PC-9 (cell line): ENCODE results near the gene CCDC106. TPM values are rescaled to one million over a fixed set of nuclear protein-coding genes. Genes with fewer than 3 reads are reported as not detected.

Experiments
- BruUV-seq: library from RNA; stranded (reverse); fragments of 400-500 nt; replicated peaks from 2 replicates; lab custom pipeline; 2021; lab: Mats Ljungman, UMichigan
- CTCF ChIA-PET: fragments of 300-600 bp; sonication (Branson Sonifier 250); formaldehyde crosslinking; loops from one replicate; lab custom pipeline; 2022; ENCODE audit warnings: antibody characterized with exemption; lab: Charles Lee
- POLR2A ChIA-PET: fragments of 300-600 bp; sonication (Branson Sonifier 250); formaldehyde crosslinking; loops from one replicate; lab custom pipeline; 2022; ENCODE audit warnings: antibody characterized with exemption; ENCODE audit not compliant: unreplicated experiment; lab: Charles Lee
- DNase-seq, 2 experiments: peaks; one replicate each; pipeline versions ENCODE4 v3.0.0 to v3.0.0-alpha.2; 2015 to 2022; ENCODE audit warnings: mixed read lengths in 1 of 2
- H2AFZ ChIP-seq: fragments of 200-600 bp; sonication (generic); 2 replicates; pipeline ENCODE4 v1.8.1; 2017; ENCODE audit warnings: antibody characterized with exemption
- H3F3A ChIP-seq: fragments of 200-600 bp; sonication (generic); 2 replicates; pipeline ENCODE4 v1.8.1; 2017; ENCODE audit warnings: antibody characterized with exemption, mild to moderate bottlenecking, low read depth; ENCODE audit not compliant: insufficient read depth
- H3K27ac ChIP-seq: fragments of 200-600 bp; sonication (generic); 2 replicates; pipeline ENCODE4 v1.6.1; 2016; ENCODE audit warnings: mixed run types
- H3K27me3 ChIP-seq: fragments of 200-600 bp; sonication (generic); 2 replicates; pipeline ENCODE4 v1.6.1; 2016; ENCODE audit warnings: low read depth, mixed run types; ENCODE audit not compliant: insufficient read depth
- H3K36me3 ChIP-seq: fragments of 200-600 bp; sonication (generic); 2 replicates; pipeline ENCODE4 v1.6.1; 2016; ENCODE audit warnings: low read depth, mixed run types
- H3K4me1 ChIP-seq: fragments of 200-600 bp; sonication (generic); replicated peaks from 2 replicates; pipeline ENCODE4 v1.6.1; 2016; ENCODE audit warnings: mixed run types; ENCODE audit not compliant: insufficient read depth
- H3K4me2 ChIP-seq: fragments of 200-600 bp; sonication (generic); 2 replicates; pipeline ENCODE4 v1.6.1; 2017; ENCODE audit warnings: mixed run types
- H3K4me3 ChIP-seq: fragments of 200-600 bp; sonication (generic); 2 replicates; pipeline ENCODE4 v1.6.1; 2016; ENCODE audit warnings: mixed run types
- H3K79me2 ChIP-seq: fragments of 200-600 bp; sonication (generic); 2 replicates; pipeline ENCODE4 v1.6.1; 2017; ENCODE audit warnings: low read depth, mixed run types
- H3K9me2 ChIP-seq: fragments of 200-600 bp; sonication (generic); 2 replicates; pipeline ENCODE4 v1.8.1; 2017; ENCODE audit warnings: mild to moderate bottlenecking; ENCODE audit not compliant: insufficient read depth
- H3K9me3 ChIP-seq: fragments of 200-600 bp; sonication (generic); 2 replicates; pipeline ENCODE4 v1.8.1; 2016; ENCODE audit warnings: low read depth; ENCODE audit not compliant: insufficient read depth
- H4K20me1 ChIP-seq: fragments of 200-600 bp; sonication (generic); 2 replicates; pipeline ENCODE4 v1.8.1; 2017; ENCODE audit not compliant: insufficient read depth
- EZH2 ChIP-seq: fragments of 200-600 bp; sonication (generic); IDR thresholded peaks from 2 replicates; pipeline ENCODE4 v1.8.0; 2017; ENCODE audit warnings: antibody characterized with exemption, low read depth
- intact Hi-C: fragments of 100-400 bp; cut with micrococcal nuclease; formaldehyde crosslinking; loops from one replicate; pipeline ENCODE4 v1.10.0; 2022; ENCODE audit not compliant: unreplicated experiment
- total RNA-seq: library from RNA; stranded (reverse); gene quantifications from 2 replicates; pipeline ENCODE4 v1.2.3, GENCODE V29; 2021
- TF ChIP-seq, protein P1 (sequence below): fragments of 200-600 bp; sonication (generic); conservative IDR thresholded peaks from 2 replicates; pipeline ENCODE4 v1.6.1; 2017; ENCODE audit warnings: mixed run types, antibody characterized with exemption, mild to moderate bottlenecking, moderate library complexity

The CCDC106 gene
- total RNA-seq, 1 experiment from 2014 or later: 3.2 TPM

DNA sequence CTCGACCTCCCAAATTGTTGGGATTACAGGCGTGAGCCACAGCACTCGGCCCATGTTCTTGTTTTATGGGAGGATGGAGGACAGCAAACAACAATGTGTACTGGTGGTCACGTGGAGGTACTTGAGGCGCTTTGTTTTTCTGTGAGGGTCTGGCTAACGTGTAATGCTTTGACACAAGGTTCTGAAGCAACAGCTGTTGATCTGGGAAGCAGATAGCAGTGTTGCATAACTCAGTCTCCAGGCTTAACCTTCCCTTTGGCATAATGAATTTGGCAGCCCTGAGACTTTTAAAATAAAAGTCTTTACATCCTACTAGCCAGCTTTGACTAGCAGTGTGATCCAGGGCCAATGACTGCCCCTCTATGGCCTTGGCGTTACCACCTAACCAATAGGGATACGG lies 14.2 kb upstream of the CCDC106 start:
- H4K20me1 ChIP-seq: no peaks in the 10 kb centered on the region
- peaks cover 12% of the 10 kb centered on the region for H3K4me1 ChIP-seq
- peak overlapping the region; percentile 92; the same call in 1 of the 2 replicates for H2AFZ ChIP-seq
- intact Hi-C loops: loop anchor here (2.0 to 10.0 kb wide), 8 partner anchors 21 to 1461 kb away; partner anchors contain the start of gene U2AF2
- H3K36me3 ChIP-seq: peaks cover 3% of the 10 kb centered on the region; the same call in 1 of the 2 replicates
- POLR2A ChIA-PET: interaction anchor here (0.6 kb wide), 1 partner anchor 20 kb away, joined by 3 read pairs; no protein-coding TSS in a partner anchor
- peak overlapping the region; percentile 92 for H3K4me2 ChIP-seq
- H3K4me3 ChIP-seq: peak overlapping the region; percentile 89; the same call in 1 of the 2 replicates
- no peaks in the 10 kb centered on the region for H3K9me3 ChIP-seq
- BruUV-seq: no TSS peak
- H3K9me2 ChIP-seq: no peaks in the 10 kb centered on the region
- H3K27ac ChIP-seq: no peak overlapping the region
- peaks cover 34% of the 10 kb centered on the region for H3K79me2 ChIP-seq
- H3F3A ChIP-seq: peaks cover 28% of the 10 kb centered on the region; the same call in 1 of the 2 replicates
- no peaks in the 10 kb centered on the region for H3K27me3 ChIP-seq
- TF ChIP-seq, protein P1, sequence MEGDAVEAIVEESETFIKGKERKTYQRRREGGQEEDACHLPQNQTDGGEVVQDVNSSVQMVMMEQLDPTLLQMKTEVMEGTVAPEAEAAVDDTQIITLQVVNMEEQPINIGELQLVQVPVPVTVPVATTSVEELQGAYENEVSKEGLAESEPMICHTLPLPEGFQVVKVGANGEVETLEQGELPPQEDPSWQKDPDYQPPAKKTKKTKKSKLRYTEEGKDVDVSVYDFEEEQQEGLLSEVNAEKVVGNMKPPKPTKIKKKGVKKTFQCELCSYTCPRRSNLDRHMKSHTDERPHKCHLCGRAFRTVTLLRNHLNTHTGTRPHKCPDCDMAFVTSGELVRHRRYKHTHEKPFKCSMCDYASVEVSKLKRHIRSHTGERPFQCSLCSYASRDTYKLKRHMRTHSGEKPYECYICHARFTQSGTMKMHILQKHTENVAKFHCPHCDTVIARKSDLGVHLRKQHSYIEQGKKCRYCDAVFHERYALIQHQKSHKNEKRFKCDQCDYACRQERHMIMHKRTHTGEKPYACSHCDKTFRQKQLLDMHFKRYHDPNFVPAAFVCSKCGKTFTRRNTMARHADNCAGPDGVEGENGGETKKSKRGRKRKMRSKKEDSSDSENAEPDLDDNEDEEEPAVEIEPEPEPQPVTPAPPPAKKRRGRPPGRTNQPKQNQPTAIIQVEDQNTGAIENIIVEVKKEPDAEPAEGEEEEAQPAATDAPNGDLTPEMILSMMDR: no peak
- DNase-seq: no peak
- CTCF ChIA-PET: interaction anchor here (0.6 to 1.2 kb wide), 2 partner anchors 16 to 700 kb away, joined by 3 read pairs; no protein-coding TSS in a partner anchor

DNA sequence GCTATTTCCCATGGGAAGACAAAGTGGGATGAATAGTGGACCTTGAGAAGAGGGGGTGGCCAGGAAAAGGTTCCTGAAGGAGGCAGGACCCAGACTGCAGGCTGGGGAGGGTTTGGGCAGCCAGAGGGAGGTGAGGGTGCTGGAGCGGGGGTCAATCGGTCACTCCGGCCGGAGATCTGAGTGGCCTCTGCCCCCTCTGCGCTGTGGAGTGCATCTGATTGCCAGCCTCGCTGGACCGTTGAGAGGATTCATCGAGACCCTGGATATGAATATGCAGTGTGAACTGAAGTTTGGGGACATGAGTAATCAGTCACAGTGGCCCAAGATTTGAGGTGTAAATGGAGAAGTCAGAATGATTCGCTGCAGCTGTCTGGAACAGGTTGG lies 12.7 kb upstream of the CCDC106 start:
- ChIA-PET POLR2A (interaction anchor here (1.0 kb wide), 1 partner anchor 698 kb away, joined by 4 read pairs; no protein-coding TSS in a partner anchor), CTCF (no interaction called here)
- H3F3A ChIP-seq: peaks cover 42% of the 10 kb centered on the region; the same call in 1 of the 2 replicates
- H2AFZ ChIP-seq: peak overlapping the region; percentile 92
- H3K9me2 ChIP-seq: no peaks in the 10 kb centered on the region
- no peaks in the 10 kb centered on the region for H3K27me3 ChIP-seq
- H3K4me3 ChIP-seq: peak overlapping the region; percentile 89
- TF ChIP-seq, protein P1: no peak
- no peak for TF ChIP-seq EZH2
- peaks cover 34% of the 10 kb centered on the region for H3K79me2 ChIP-seq
- H3K36me3 ChIP-seq: peaks cover 3% of the 10 kb centered on the region; the same call in 1 of the 2 replicates
- peak overlapping the region; percentile 57 for H3K27ac ChIP-seq
- TSS peak; percentile 51 for BruUV-seq
- no peak for DNase-seq
- H3K9me3 ChIP-seq: no peaks in the 10 kb centered on the region
- peak overlapping the region; percentile 92 for H3K4me2 ChIP-seq
- peaks cover 12% of the 10 kb centered on the region for H3K4me1 ChIP-seq
- H4K20me1 ChIP-seq: peaks cover 3% of the 10 kb centered on the region; the same call in 1 of the 2 replicates
- intact Hi-C loops: loop anchor here (2.0 to 10.0 kb wide), 5 partner anchors 19 to 1459 kb away; partner anchors contain the start of gene U2AF2

DNA sequence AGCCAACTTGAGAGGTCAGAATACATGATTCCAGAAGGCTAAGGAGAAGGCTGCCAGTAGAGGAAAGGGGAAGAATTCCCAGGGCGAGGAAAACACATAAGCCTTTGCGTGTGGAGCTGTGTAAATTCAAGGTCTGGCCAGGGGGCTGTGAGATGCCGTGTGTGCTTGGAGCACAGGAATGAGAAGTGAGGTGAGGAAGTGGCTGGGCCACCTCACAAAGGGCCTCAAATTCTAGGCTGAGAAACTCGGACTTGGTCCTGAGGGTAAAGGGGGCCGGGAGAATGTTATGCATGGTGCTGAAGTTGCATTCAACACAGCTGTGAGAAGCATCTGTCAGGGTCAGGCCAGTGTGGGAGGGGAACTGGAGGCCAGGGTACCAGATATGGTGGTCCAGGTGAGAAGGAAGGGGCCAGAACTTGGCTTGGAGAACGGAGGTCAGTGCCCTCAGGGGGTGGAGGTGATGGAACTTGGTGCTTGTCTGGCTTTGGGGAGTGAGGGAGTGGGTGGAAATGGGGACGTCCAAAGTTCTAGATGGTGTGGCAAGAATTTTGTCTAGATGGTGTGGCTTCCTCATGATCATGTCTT lies 12.1 kb upstream of the CCDC106 start:
- H3F3A ChIP-seq: peaks cover 46% of the 10 kb centered on the region; the same call in 1 of the 2 replicates
- no peaks in the 10 kb centered on the region for H3K27me3 ChIP-seq
- DNase-seq: no peak
- peaks cover 12% of the 10 kb centered on the region for H3K4me1 ChIP-seq
- H3K4me2 ChIP-seq: peak overlapping the region; percentile 92
- peaks cover 3% of the 10 kb centered on the region; the same call in 1 of the 2 replicates for H3K36me3 ChIP-seq
- H3K27ac ChIP-seq: no peak overlapping the region
- ChIA-PET POLR2A (interaction anchor here (0.7 kb wide), 1 partner anchor 12 kb away, joined by 8 read pairs; the partner anchor contains the start of gene ZNF784), CTCF (no interaction called here)
- H4K20me1 ChIP-seq: peaks cover 3% of the 10 kb centered on the region; the same call in 1 of the 2 replicates
- H3K9me2 ChIP-seq: no peaks in the 10 kb centered on the region
- H3K9me3 ChIP-seq: no peaks in the 10 kb centered on the region
- no peak overlapping the region for H2AFZ ChIP-seq
- no TSS peak for BruUV-seq
- TF ChIP-seq, protein P1: no peak
- no peak for TF ChIP-seq EZH2
- intact Hi-C loops: loop anchor here (2.0 to 10.0 kb wide), 5 partner anchors 19 to 1459 kb away; partner anchors contain the start of gene U2AF2
- peaks cover 34% of the 10 kb centered on the region for H3K79me2 ChIP-seq
- peak overlapping the region; percentile 89 for H3K4me3 ChIP-seq
